Vagina (tissue), 2 donors: ENCODE results near the gene MYOD1. TPM values are rescaled to one million over a fixed set of nuclear protein-coding genes. Genes with fewer than 3 reads are reported as not detected.

Experiments used
- DNase-seq, 2 donors: peaks; one replicate each; pipeline ENCODE4 v3.0.0-alpha.2; 2017; ENCODE audit errors: extremely low spot score in 2 of 2
- H3K27ac ChIP-seq: fragments of 200-600 bp; sonication (generic); one replicate; pipeline ENCODE4 v1.5.1; 2019
- H3K27me3 ChIP-seq: fragments of 200-600 bp; sonication (generic); one replicate; pipeline ENCODE4 v1.5.1; 2019
- H3K36me3 ChIP-seq, 2 donors: fragments of 200-600 bp; sonication (generic); one replicate each; pipeline ENCODE4 v1.5.1; 2017 to 2019
- H3K4me1 ChIP-seq: fragments of 200-600 bp; sonication (generic); one replicate; pipeline ENCODE4 v1.5.1; 2019
- H3K4me3 ChIP-seq, 2 donors: fragments of 200-600 bp; sonication (generic); 1 replicate in 1 of 2; 2 replicates in 1 of 2; pipeline ENCODE4 v1.5.1; 2016 to 2019
- H3K9me3 ChIP-seq: fragments of 200-600 bp; sonication (generic); one replicate; pipeline ENCODE4 v1.5.1; 2019
- POLR2A ChIP-seq, 2 donors: fragments of 450-650 bp; IDR thresholded peaks; one replicate each; pipeline ENCODE4 v1.6.1; 2017; ENCODE audit warnings: antibody characterized with exemption in 2 of 2, mild to moderate bottlenecking in 2 of 2, moderate library complexity in 2 of 2
- POLR2AphosphoS5 ChIP-seq, 2 donors: sonication (generic); formaldehyde crosslinking; IDR thresholded peaks; one replicate each; pipeline ENCODE4 v1.9.0; 2017; ENCODE audit warnings: antibody characterized with exemption in 2 of 2, mild to moderate bottlenecking in 2 of 2, low read depth in 1 of 2; ENCODE audit not compliant: insufficient read depth in 1 of 2
- intact Hi-C: fragments of 100-400 bp; cut with DNase I; formaldehyde crosslinking; loops from one replicate; pipeline ENCODE4 v1.15.1; 2023
- total RNA-seq: library from RNA; depleted of rRNA; stranded (reverse); fragments of >200 nt; gene quantifications from one replicate; pipeline ENCODE4 v1.2.3, GENCODE V29; 2016
- TF ChIP-seq, protein P1 (sequence below), 3 experiments: fragments of 450-650 bp in 2 of 3; fragments of 200-600 bp in 1 of 3; sonication (generic) in 1 of 3; IDR thresholded peaks; one replicate each; pipeline ENCODE4 v1.5.1; 2017 to 2019; ENCODE audit warnings: antibody characterized with exemption in 3 of 3, mild to moderate bottlenecking in 2 of 3, moderate library complexity in 2 of 3

Gene MYOD1
- total RNA-seq, 1 donor from 2014 or later: not detected

- Histone ChIP-seq H3K4me3 (no peak overlapping the region), H3K4me1 (no peaks in the 10 kb centered on the region), H3K27ac (no peak overlapping the region), H3K27me3 (no peaks in the 10 kb centered on the region), H3K9me3 (no peaks in the 10 kb centered on the region), H3K36me3 (no peaks in the 10 kb centered on the region)
- TF ChIP-seq POLR2AphosphoS5 (IDR thresholded peaks at IDR 0.05; ENCODE audit: insufficient read depth in 1 of 2, low read depth in 1 of 2) (no peak), POLR2A (IDR thresholded peaks at IDR 0.05) (no peak)
- TF ChIP-seq, protein P1, sequence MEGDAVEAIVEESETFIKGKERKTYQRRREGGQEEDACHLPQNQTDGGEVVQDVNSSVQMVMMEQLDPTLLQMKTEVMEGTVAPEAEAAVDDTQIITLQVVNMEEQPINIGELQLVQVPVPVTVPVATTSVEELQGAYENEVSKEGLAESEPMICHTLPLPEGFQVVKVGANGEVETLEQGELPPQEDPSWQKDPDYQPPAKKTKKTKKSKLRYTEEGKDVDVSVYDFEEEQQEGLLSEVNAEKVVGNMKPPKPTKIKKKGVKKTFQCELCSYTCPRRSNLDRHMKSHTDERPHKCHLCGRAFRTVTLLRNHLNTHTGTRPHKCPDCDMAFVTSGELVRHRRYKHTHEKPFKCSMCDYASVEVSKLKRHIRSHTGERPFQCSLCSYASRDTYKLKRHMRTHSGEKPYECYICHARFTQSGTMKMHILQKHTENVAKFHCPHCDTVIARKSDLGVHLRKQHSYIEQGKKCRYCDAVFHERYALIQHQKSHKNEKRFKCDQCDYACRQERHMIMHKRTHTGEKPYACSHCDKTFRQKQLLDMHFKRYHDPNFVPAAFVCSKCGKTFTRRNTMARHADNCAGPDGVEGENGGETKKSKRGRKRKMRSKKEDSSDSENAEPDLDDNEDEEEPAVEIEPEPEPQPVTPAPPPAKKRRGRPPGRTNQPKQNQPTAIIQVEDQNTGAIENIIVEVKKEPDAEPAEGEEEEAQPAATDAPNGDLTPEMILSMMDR (IDR thresholded peaks at IDR 0.05): peak in 1 of 3 experiments; percentile 49
- DNase-seq: no peak
- intact Hi-C loops: no loop called here
Measured at GRCh38 chr11:17760102-17761029, 41.0 kb downstream of the MYOD1 start.

DNA sequence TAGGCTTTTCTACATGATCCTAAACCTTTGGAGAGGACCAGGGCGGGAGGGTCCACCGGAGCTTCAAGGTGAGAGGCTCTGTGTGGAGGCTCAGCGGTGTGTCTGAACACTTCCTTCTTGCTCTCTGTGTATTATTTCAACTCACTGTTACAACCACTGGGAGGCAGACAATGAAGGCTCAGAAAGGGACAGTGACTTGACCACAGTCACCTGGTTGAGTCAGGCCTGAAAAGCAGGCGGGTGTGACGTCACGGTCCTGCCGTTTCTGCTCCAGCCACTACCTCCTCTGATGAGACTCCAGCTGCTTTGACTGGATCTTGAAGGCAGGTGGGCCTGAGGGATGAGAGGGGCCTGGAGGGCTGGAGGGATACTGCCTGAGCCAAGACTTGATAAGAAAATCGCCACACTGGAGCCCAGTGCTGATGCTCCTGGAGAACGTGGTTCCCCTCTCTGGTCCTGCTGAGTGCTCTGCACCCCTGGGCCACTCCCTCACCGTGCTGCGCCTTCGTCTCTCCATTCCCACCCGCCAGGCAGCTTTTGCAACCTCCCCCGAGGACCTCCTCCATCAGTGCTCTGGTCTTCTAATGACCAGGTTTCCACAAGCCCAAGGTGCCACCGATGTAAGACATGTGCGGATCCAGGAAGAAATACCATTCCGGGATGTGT is 43.1 kb downstream of the MYOD1 start:
- H3K27ac ChIP-seq: no peak overlapping the region
- no peaks in the 10 kb centered on the region for H3K9me3 ChIP-seq
- intact Hi-C loops: no loop called here
- no peaks in the 10 kb centered on the region for H3K36me3 ChIP-seq
- H3K4me3 ChIP-seq: no peak overlapping the region
- no peaks in the 10 kb centered on the region for H3K27me3 ChIP-seq
- TF ChIP-seq, protein P1 (IDR thresholded peaks at IDR 0.05): no peak
- TF ChIP-seq POLR2AphosphoS5 (IDR thresholded peaks at IDR 0.05; ENCODE audit: insufficient read depth in 1 of 2, low read depth in 1 of 2) (no peak), POLR2A (IDR thresholded peaks at IDR 0.05) (no peak)
- H3K4me1 ChIP-seq: no peaks in the 10 kb centered on the region
- no peak for DNase-seq

DNA sequence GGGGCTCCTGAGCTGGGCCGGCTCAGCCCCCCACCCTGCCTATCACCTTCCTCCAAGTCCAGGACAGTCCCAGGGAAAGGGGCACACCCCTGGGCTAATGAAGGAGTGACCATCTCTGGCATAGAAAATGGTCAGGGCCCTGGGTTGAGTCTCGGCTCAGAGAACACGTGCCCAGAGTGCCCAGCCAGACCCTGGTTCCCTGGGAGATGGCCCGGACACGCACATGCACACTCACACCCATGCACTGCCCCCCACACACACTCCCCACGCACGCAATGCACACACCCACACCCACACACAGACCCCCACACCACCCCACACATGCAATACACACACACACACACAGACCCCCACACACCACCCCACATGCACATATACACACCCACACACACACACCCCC is 43.9 kb downstream of the MYOD1 start:
- TF ChIP-seq POLR2AphosphoS5 (IDR thresholded peaks at IDR 0.05; ENCODE audit: insufficient read depth in 1 of 2, low read depth in 1 of 2): no peak
- TF ChIP-seq, protein P1 (IDR thresholded peaks at IDR 0.05): no peak
- TF ChIP-seq POLR2A (IDR thresholded peaks at IDR 0.05): no peak
- H3K27ac ChIP-seq: no peak overlapping the region
- H3K9me3 ChIP-seq: no peaks in the 10 kb centered on the region
- no peaks in the 10 kb centered on the region for H3K36me3 ChIP-seq
- intact Hi-C loops: no loop called here
- H3K27me3 ChIP-seq: no peaks in the 10 kb centered on the region
- DNase-seq: no peak
- no peak overlapping the region for H3K4me3 ChIP-seq
- H3K4me1 ChIP-seq: no peaks in the 10 kb centered on the region

- no peaks in the 10 kb centered on the region for H3K4me1 ChIP-seq
- H3K27me3 ChIP-seq: no peaks in the 10 kb centered on the region
- no peaks in the 10 kb centered on the region for H3K36me3 ChIP-seq
- intact Hi-C loops: no loop called here
- no peak overlapping the region for H3K4me3 ChIP-seq
- no peak for TF ChIP-seq POLR2A (IDR thresholded peaks at IDR 0.05)
- TF ChIP-seq, protein P1 (IDR thresholded peaks at IDR 0.05): no peak
- no peak for TF ChIP-seq POLR2AphosphoS5 (IDR thresholded peaks at IDR 0.05; ENCODE audit: insufficient read depth in 1 of 2, low read depth in 1 of 2)
- no peaks in the 10 kb centered on the region for H3K9me3 ChIP-seq
- no peak overlapping the region for H3K27ac ChIP-seq
- DNase-seq: no peak
Measured at GRCh38 chr11:17763703-17764102, 44.3 kb downstream of the MYOD1 start.
